ENCODE data around the gene OSBPL10.

Gene OSBPL10

GRCh38 chr3:31687020-31687802, 293.9 kb downstream of the OSBPL10 start:
- H3K27ac ChIP-seq (ENCODE audit: low read length), result no peak overlapping the region
- no peak overlapping the region for H3K4me3 ChIP-seq (ENCODE audit: low read length)
- peaks cover 4% of the 10 kb centered on the region; the same call in 1 of the 2 replicates for H3K9me3 ChIP-seq (ENCODE audit: insufficient read depth, low read depth, low read length)
- no peak overlapping the region for H3K9ac ChIP-seq (ENCODE audit: low read depth, low read length)
- no peaks in the 10 kb centered on the region for H3K27me3 ChIP-seq (ENCODE audit: insufficient read depth, low read length)
- peaks cover 21% of the 10 kb centered on the region; the same call in 1 of the 2 replicates for H3K36me3 ChIP-seq (ENCODE audit: insufficient read depth, low read depth, low read length)
- H3K4me1 ChIP-seq (ENCODE audit: insufficient read depth, low read length), result no peaks in the 10 kb centered on the region

- no peaks in the 10 kb centered on the region for H3K27me3 ChIP-seq (ENCODE audit: insufficient read depth, low read length)
- peaks cover 6% of the 10 kb centered on the region; the same call in 1 of the 2 replicates for H3K4me1 ChIP-seq (ENCODE audit: insufficient read depth, low read length)
- H3K36me3 ChIP-seq (ENCODE audit: insufficient read depth, low read depth, low read length), result peaks cover 15% of the 10 kb centered on the region; the same call in 1 of the 2 replicates
- no peak overlapping the region for H3K4me3 ChIP-seq (ENCODE audit: low read length)
- no peaks in the 10 kb centered on the region for H3K9me3 ChIP-seq (ENCODE audit: insufficient read depth, low read depth, low read length)
- H3K9ac ChIP-seq (ENCODE audit: low read depth, low read length), result no peak overlapping the region
- no peak overlapping the region for H3K27ac ChIP-seq (ENCODE audit: low read length)
Measured at GRCh38 chr3:31680072-31680870, 300.8 kb downstream of the OSBPL10 start.

GRCh38 chr3:31676556-31676955, 304.5 kb downstream of the OSBPL10 start:
- Histone ChIP-seq H3K9ac (ENCODE audit: low read depth, low read length) (no peak overlapping the region), H3K27me3 (ENCODE audit: insufficient read depth, low read length) (no peaks in the 10 kb centered on the region), H3K27ac (ENCODE audit: low read length) (no peak overlapping the region), H3K36me3 (ENCODE audit: insufficient read depth, low read depth, low read length) (no peaks in the 10 kb centered on the region), H3K9me3 (ENCODE audit: insufficient read depth, low read depth, low read length) (no peaks in the 10 kb centered on the region), H3K4me1 (ENCODE audit: insufficient read depth, low read length) (peaks cover 6% of the 10 kb centered on the region; the same call in 1 of the 2 replicates), H3K4me3 (ENCODE audit: low read length) (no peak overlapping the region)

DNA sequence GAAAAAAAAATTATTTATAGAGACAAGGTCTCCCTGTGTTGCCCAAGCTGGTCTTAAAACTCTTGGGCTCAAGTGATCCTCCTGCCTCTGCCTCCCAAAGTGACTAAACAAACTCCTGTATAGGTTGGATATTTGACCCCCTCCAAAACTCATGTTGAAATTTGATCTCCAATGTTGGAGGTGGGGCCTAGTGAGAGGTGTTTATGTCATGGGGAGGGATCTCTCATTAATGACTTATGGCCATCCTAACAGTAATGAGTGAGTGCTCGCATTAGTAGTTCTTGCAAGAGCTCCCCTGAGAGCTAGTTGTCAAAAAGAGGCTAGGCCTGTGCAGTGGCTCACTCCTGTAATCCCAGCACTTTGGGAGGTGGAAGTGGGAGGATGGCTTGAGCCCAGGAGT, 307.1 kb downstream of the OSBPL10 start:
- Histone ChIP-seq H3K4me1 (ENCODE audit: insufficient read depth, low read length) (no peaks in the 10 kb centered on the region), H3K27me3 (ENCODE audit: insufficient read depth, low read length) (no peaks in the 10 kb centered on the region), H3K9ac (ENCODE audit: low read depth, low read length) (no peak overlapping the region), H3K36me3 (ENCODE audit: insufficient read depth, low read depth, low read length) (peaks cover 20% of the 10 kb centered on the region; the same call in 1 of the 2 replicates), H3K9me3 (ENCODE audit: insufficient read depth, low read depth, low read length) (no peaks in the 10 kb centered on the region), H3K4me3 (ENCODE audit: low read length) (no peak overlapping the region), H3K27ac (ENCODE audit: low read length) (no peak overlapping the region)

- Histone ChIP-seq H3K9ac (ENCODE audit: low read depth, low read length) (no peak overlapping the region), H3K9me3 (ENCODE audit: insufficient read depth, low read depth, low read length) (no peaks in the 10 kb centered on the region), H3K27ac (ENCODE audit: low read length) (peak overlapping the region; percentile 22), H3K27me3 (ENCODE audit: insufficient read depth, low read length) (no peaks in the 10 kb centered on the region), H3K4me3 (ENCODE audit: low read length) (no peak overlapping the region), H3K36me3 (ENCODE audit: insufficient read depth, low read depth, low read length) (peaks cover 35% of the 10 kb centered on the region), H3K4me1 (ENCODE audit: insufficient read depth, low read length) (no peaks in the 10 kb centered on the region)
Measured at GRCh38 chr3:31671976-31672375, 309.1 kb downstream of the OSBPL10 start.

DNA sequence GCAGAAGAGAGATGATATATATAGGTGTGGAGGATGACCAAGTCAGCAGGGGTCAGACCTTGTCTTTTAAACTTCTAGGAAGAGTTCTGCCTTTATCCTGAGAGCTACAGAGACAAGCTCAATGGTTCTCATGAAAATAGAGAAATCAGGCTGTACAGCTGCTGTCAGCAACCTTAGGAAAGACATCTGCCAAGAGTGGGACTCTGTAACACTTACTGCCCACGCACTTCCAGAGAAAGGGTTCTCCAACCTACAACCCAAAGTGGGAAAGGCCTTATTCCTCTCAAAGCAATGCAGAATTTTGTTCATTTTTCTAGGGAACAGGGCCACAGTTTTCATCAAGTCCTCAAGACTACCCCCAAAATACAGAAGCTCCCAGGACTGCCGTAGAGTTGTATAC, 309.6 kb downstream of the OSBPL10 start:
- Histone ChIP-seq H3K36me3 (ENCODE audit: insufficient read depth, low read depth, low read length) (peaks cover 37% of the 10 kb centered on the region), H3K9me3 (ENCODE audit: insufficient read depth, low read depth, low read length) (no peaks in the 10 kb centered on the region), H3K9ac (ENCODE audit: low read depth, low read length) (no peak overlapping the region), H3K27me3 (ENCODE audit: insufficient read depth, low read length) (no peaks in the 10 kb centered on the region), H3K4me1 (ENCODE audit: insufficient read depth, low read length) (no peaks in the 10 kb centered on the region), H3K27ac (ENCODE audit: low read length) (peak overlapping the region; percentile 22), H3K4me3 (ENCODE audit: low read length) (no peak overlapping the region)

GRCh38 chr3:31670722-31671121, 310.3 kb downstream of the OSBPL10 start:
- Histone ChIP-seq H3K27me3 (ENCODE audit: insufficient read depth, low read length) (no peaks in the 10 kb centered on the region), H3K9me3 (ENCODE audit: insufficient read depth, low read depth, low read length) (no peaks in the 10 kb centered on the region), H3K4me1 (ENCODE audit: insufficient read depth, low read length) (no peaks in the 10 kb centered on the region), H3K36me3 (ENCODE audit: insufficient read depth, low read depth, low read length) (peaks cover 37% of the 10 kb centered on the region), H3K27ac (ENCODE audit: low read length) (no peak overlapping the region), H3K9ac (ENCODE audit: low read depth, low read length) (no peak overlapping the region), H3K4me3 (ENCODE audit: low read length) (no peak overlapping the region)

- no peak overlapping the region for H3K27ac ChIP-seq (ENCODE audit: low read length)
- no peak overlapping the region for H3K4me3 ChIP-seq (ENCODE audit: low read length)
- H3K9me3 ChIP-seq (ENCODE audit: insufficient read depth, low read depth, low read length), result no peaks in the 10 kb centered on the region
- H3K36me3 ChIP-seq (ENCODE audit: insufficient read depth, low read depth, low read length), result peaks cover 37% of the 10 kb centered on the region
- H3K27me3 ChIP-seq (ENCODE audit: insufficient read depth, low read length), result no peaks in the 10 kb centered on the region
- no peaks in the 10 kb centered on the region for H3K4me1 ChIP-seq (ENCODE audit: insufficient read depth, low read length)
- H3K9ac ChIP-seq (ENCODE audit: low read depth, low read length), result no peak overlapping the region
Measured at GRCh38 chr3:31670136-31670535, 310.9 kb downstream of the OSBPL10 start.

GRCh38 chr3:31668242-31668641, 312.8 kb downstream of the OSBPL10 start:
- Histone ChIP-seq H3K4me1 (ENCODE audit: insufficient read depth, low read length) (no peaks in the 10 kb centered on the region), H3K27me3 (ENCODE audit: insufficient read depth, low read length) (no peaks in the 10 kb centered on the region), H3K9me3 (ENCODE audit: insufficient read depth, low read depth, low read length) (no peaks in the 10 kb centered on the region), H3K36me3 (ENCODE audit: insufficient read depth, low read depth, low read length) (peaks cover 37% of the 10 kb centered on the region), H3K4me3 (ENCODE audit: low read length) (no peak overlapping the region), H3K9ac (ENCODE audit: low read depth, low read length) (no peak overlapping the region), H3K27ac (ENCODE audit: low read length) (no peak overlapping the region)

- H3K36me3 ChIP-seq (ENCODE audit: insufficient read depth, low read depth, low read length), result peaks cover 38% of the 10 kb centered on the region
- no peak overlapping the region for H3K4me3 ChIP-seq (ENCODE audit: low read length)
- H3K27me3 ChIP-seq (ENCODE audit: insufficient read depth, low read length), result no peaks in the 10 kb centered on the region
- H3K9ac ChIP-seq (ENCODE audit: low read depth, low read length), result no peak overlapping the region
- no peak overlapping the region for H3K27ac ChIP-seq (ENCODE audit: low read length)
- H3K4me1 ChIP-seq (ENCODE audit: insufficient read depth, low read length), result no peaks in the 10 kb centered on the region
- H3K9me3 ChIP-seq (ENCODE audit: insufficient read depth, low read depth, low read length), result no peaks in the 10 kb centered on the region
Measured at GRCh38 chr3:31667582-31667981, 313.5 kb downstream of the OSBPL10 start.

GRCh38 chr3:31664031-31664430, 317.0 kb downstream of the OSBPL10 start:
- Histone ChIP-seq H3K27ac (ENCODE audit: low read length) (no peak overlapping the region), H3K36me3 (ENCODE audit: insufficient read depth, low read depth, low read length) (peaks cover 51% of the 10 kb centered on the region), H3K27me3 (ENCODE audit: insufficient read depth, low read length) (no peaks in the 10 kb centered on the region), H3K9ac (ENCODE audit: low read depth, low read length) (no peak overlapping the region), H3K4me3 (ENCODE audit: low read length) (no peak overlapping the region), H3K4me1 (ENCODE audit: insufficient read depth, low read length) (peaks cover 3% of the 10 kb centered on the region; the same call in 1 of the 2 replicates), H3K9me3 (ENCODE audit: insufficient read depth, low read depth, low read length) (no peaks in the 10 kb centered on the region)

Measured in iPS-20b (cell line).